ENCODE results near the gene TMEM181.

GRCh38 chr6:158593670-158594069 is 33.8 kb downstream of the TMEM181 start:
- TF ChIP-seq CTCF (IDR thresholded peaks at IDR 0.05) (no peak), EZH2 (IDR thresholded peaks at IDR 0.05; ENCODE audit: borderline replicate concordance, insufficient read depth, low read depth, low read length, poor library complexity, severe bottlenecking) (no peak)
